Measurements from ENCODE around the gene SPOCD1.
"Not testable (repeated sequence)": the region's sequence is repeated elsewhere in the genome, so short reads cannot be mapped to it uniquely, and the experiment has no call there.

The SPOCD1 gene

DNA sequence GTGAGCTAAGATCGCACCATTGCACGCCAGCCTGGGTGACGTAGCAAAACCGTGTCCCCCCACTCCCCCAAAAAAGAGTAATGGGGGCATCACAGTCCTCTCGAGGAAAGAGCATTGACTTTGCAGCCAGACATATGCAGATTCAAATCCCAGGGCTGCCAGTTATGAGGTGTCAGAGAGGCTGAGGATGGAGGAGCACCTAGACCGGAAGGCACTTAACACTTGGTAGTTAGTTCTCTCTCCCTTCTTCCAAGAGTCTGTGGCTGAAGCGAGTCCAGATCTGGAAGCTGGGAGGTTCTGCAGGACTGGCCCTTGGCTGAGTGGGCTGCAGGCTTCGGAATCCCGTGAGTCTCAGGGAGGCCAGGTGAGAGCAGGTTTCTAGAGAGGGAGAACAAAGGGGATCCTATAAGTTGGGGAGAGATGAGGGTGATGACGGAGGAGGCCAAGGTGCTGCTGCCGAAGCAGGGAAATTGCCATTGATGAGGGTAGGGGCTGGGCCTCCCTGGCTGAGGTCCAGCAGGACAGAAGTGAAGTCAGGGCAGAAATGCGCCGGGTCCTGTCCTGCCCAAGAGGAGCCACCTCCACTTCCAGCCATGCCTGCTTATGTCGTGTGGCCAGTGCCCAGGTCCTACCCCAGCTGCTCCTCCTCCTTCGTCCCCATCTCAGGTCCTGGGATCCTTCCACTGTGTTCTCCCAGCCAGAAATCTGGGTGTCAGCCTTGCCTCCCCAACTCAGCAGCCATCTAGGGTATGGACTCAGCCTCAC, 13.3 kb upstream of the SPOCD1 start:
- DNase-seq (ENCODE audit: low read depth) = no peak

- DNase-seq (ENCODE audit: low read depth) = no peak
Observed at GRCh38 chr1:31828341-31828740, 12.5 kb upstream of the SPOCD1 start.

- DNase-seq (ENCODE audit: low read depth) = no peak
Observed at GRCh38 chr1:31823780-31824179, 8.0 kb upstream of the SPOCD1 start.

- DNase-seq (ENCODE audit: low read depth) = no peak
Observed at GRCh38 chr1:31822766-31823165, 6.9 kb upstream of the SPOCD1 start.

GRCh38 chr1:31820196-31820595, 4.4 kb upstream of the SPOCD1 start:
- DNase-seq (ENCODE audit: low read depth) = not testable (repeated sequence)

DNA sequence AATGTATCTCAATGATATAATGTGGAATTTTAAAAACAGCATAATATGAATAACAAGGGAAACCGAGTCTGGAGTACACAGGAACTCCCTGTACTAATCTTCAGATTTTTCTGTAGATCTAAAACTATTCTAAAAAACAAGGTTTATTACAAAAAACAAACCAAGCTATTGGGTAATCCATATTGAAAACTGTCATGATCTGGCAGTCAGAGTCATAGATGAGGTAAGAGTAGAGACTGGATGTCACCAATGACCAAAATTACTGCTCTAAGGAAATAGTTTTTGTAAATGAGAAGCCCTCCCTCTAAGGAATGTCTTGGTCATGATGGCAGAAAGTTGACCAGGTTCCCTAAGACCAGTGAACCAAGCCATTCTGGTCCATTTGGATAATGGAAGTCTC, 2.4 kb upstream of the SPOCD1 start:
- DNase-seq (ENCODE audit: low read depth) = no peak

- DNase-seq (ENCODE audit: low read depth) = not testable (repeated sequence)
Observed at GRCh38 chr1:31816947-31817346, 1.1 kb upstream of the SPOCD1 start.

GRCh38 chr1:31816501-31816900, 679 bp upstream of the SPOCD1 start:
- not testable (repeated sequence) for DNase-seq (ENCODE audit: low read depth)

GRCh38 chr1:31815307-31815645, 546 bp downstream of the SPOCD1 start:
- no peak for DNase-seq (ENCODE audit: low read depth)

DNA sequence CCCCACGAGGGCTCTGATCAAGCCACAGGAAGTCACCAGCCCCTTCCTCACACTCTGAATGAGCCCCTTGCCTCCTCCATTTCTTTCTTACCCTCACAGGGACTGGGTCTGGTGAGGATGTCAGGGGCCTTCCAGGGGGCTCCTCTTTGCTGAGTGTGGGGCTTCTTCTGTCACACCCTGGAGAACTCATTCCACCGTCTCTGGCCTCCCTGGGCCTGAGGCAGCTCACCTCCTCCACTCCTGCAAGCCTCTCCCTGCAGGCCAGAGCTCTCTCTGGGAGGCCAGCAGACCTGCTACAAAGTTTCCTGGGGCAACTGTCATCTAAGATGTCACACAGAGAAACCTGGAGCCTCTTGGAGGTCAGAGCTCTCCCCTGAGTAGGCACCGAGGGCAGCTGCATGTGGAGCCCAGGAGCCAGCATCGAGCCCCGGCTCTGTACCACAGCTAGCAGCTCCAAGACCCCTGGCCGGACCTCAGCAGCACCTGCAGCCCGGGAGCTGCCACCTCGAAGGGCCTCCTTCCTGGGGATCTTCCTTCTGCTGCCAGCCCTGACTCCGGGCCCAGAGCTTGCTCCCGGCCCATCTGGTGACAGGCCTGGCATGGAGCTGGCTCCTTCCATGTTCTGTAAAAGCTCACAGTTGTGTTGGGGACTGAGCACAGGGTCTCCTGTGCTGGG, 1.1 kb downstream of the SPOCD1 start:
- no peak for DNase-seq (ENCODE audit: low read depth)

- no peak for DNase-seq (ENCODE audit: low read depth)
Observed at GRCh38 chr1:31814041-31814511, 1.7 kb downstream of the SPOCD1 start.

GRCh38 chr1:31812158-31812829, 3.5 kb downstream of the SPOCD1 start:
- no peak for DNase-seq (ENCODE audit: low read depth)

GRCh38 chr1:31811605-31812004, 4.2 kb downstream of the SPOCD1 start:
- no peak for DNase-seq (ENCODE audit: low read depth)

DNA sequence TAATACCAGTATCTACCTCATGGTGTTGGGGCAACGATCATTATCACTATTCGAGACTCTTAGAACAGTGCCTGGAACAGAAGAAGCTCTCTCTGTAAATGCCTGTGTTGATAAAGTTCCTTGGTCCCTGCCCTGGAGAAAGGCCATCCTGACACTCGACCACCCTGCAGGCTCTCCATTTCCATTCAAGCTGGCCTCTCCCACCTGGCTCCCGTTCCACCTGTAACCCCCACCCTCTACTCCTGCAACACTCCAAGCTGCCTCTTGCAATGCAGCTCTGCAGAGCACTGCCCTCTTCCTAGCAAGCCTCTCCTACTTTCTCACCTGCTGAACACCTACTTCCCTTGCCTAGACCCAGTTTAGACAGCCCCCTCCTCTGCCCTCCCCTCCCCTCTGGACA, 6.1 kb downstream of the SPOCD1 start:
- no peak for DNase-seq (ENCODE audit: low read depth)

- DNase-seq (ENCODE audit: low read depth) = no peak
Observed at GRCh38 chr1:31807273-31808048, 8.4 kb downstream of the SPOCD1 start.

GRCh38 chr1:31805318-31805717, 10.5 kb downstream of the SPOCD1 start:
- no peak for DNase-seq (ENCODE audit: low read depth)

DNA sequence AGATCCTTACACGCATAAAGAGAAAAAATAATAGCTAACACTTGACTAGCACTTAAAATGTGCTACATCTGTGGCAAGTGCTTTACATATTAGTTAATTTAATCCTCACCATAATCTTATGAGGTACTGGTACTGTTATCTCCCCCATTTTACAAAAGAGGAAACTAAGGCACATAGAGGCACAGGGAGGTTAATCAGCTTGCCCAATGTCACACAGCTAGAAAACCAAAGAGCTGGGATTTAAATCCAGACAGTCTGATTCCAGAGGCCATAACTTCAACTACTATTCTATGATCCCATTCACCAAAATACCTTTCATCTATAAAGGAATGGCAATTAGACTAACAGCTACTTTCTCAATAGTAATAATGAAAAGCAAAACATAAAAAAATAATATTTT, 11.7 kb downstream of the SPOCD1 start:
- DNase-seq (ENCODE audit: low read depth) = no peak

- no peak for DNase-seq (ENCODE audit: low read depth)
Observed at GRCh38 chr1:31803610-31804009, 12.2 kb downstream of the SPOCD1 start.

DNA sequence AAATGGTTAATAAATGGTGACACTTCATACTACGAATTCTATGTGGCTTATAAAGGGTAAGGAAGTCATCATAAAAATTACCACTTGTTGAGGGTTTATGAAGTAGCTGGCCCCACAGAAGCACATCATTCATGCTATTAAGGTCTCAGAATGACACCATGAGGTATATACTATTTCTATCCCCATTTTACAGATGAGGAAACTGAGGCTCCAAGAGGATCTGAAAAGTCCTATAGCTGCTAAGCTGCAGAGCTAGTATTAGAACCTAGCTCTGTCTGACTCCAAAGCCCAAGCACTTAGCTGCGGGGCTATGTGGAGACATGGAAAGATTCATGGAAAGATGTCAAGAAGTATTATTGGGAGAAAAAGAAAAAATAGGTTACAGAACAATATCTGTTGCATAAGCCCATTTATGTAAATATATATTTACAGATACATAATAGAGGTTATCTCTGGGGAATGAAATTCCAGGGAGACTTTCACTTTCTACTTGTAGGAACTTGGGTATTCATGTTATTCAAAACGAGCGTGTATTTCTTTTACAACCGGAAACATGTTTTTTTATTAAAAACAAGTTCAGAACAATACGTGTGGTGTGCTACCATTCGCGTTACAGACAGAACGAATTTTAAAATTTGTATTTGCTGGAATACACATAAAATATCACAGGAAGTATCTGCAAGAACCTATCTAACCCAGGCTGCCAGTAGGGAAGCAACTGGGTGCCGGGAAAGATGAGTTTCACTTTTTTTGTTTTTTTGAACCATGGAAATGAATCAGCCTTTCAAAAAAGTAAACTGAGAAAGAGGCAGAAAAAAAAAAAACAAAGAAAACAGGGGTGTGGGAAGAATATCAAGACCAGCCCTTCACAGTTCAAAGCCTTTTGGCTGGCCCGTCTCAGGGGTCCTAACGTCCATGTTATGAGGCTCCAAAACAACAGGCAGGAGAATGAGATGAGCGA, 13.4 kb downstream of the SPOCD1 start:
- DNase-seq (ENCODE audit: low read depth) = no peak

DNA sequence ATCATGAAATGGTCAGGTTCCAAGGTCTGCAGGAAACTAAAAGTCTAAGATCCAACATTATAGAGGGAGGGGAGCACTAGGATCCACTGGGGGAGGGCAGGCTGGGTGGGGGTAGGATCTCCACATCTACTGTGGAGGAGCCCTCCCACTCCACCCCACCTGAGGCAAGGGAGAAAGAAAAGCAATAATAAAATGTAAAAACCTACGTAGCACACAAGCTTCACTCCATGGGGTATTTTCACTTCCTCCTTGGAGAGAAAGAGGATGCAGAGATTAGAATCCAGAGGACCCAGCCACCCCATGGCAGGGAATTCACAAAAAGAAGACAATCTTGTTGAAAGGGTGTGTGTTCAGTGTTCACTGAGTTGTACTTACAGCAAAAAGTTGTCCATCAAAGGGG, 14.4 kb downstream of the SPOCD1 start:
- no peak for DNase-seq (ENCODE audit: low read depth)

DNA sequence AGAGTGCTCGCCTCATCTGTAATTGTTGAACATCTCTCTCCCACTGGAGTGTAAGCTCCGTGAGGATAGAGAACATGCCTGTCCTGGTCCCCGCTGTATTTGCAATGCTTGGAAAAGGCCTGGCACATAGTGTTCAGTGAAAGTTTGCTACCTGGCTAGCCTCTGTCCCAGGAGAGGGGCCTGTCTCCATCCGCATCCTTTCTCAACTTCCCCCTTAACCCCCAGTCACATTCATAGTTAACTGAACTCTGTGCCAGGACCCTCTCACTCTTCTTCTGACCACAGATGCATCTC, 15.2 kb downstream of the SPOCD1 start:
- DNase-seq (ENCODE audit: low read depth) = no peak
